ENCODE data around the gene NME3.

- no peak for TF ChIP-seq POLR2A (IDR thresholded peaks at IDR 0.05)
- TF ChIP-seq CTCF (IDR thresholded peaks at IDR 0.05): no peak
Measured at GRCh38 chr16:1747934-1748333, 23.4 kb downstream of the NME3 start.

Measured in ovary (tissue), 3 donors.